HG02981 (cell line): ENCODE results near the gene CACNA1H.
"Not testable (repeated sequence)": the region's sequence is repeated elsewhere in the genome, so short reads cannot be mapped to it uniquely, and the experiment has no call there.

Source experiments
- ATAC-seq: cut with Tn5 transposase; IDR thresholded peaks from one replicate; pipeline ENCODE4 v1.9.1; 2021; ENCODE audit warnings: mild to moderate bottlenecking, moderate library complexity; ENCODE audit not compliant: unreplicated experiment

CACNA1H gene

DNA sequence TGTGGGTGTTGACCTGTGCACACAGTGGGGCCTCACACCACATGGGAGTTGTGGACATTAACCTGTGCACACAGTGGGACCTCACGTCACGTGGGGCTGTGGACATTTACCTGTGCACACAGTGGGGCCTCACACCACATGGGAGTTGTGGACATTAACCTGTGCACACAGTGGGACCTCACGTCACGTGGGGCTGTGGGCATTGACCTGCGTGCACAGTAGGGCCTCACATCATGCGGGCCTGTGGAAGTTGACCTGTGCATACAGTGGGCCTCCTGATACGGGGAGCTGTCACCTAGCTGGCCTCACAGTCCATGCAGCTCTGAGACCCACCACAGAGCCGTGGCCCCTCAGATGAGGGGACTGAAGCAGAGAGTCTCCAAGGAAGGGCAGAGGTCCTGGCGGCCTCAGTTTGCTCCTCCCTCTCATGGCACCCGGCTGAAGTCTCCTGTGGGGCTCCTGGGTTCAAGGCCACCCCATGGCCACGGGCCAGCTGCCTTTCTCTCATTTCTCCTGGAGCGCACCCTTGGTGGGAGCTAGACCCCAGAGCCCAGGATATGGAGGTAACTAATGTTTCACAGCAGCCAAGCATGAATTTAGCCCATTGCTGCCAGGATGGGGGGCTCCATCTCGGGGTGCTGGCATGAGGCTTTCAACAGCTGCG is 21.0 kb downstream of the CACNA1H start:
- ATAC-seq: no peak

DNA sequence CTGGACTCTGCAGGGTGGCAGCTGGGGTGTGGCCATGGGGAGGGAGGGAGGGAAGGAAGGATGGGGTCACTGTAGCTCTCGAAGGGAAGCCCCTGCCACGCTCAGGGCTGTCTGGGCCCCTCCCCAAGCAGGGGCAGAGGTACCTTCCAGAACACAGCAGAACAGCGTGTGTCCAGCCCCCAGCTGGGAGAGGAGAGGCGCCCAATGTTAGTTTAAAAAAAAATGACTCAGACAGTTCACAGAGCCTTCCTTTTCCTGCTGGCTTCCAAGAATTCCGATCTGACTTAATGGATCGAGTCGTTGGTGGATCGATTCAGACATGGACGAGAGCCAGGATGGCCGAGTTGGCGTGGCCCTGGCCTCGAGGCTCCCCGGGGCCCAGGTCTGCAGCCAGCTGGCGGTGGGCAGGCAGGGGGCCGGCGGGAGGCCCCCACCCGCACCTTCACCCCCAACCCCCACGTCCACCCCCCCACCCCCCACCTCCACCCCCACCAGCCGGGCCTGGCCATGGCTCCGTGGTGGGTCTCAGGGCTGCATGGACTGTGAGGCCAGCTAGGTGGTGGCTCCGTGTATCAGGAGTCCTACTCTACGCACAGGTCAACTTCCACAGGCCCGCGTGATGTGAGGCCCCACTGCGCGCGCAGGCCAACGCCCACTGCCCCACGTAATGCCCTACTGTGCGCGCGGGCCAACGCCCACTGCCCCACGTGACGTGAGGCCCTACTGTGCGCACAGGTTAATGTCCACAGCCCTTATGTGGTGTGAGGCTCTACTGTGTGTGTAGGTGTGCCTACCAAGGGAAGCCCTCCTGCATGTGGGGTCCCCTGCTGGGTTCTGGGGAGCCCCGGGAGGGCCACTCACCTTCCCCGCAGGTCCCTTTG is 21.8 kb downstream of the CACNA1H start:
- ATAC-seq: no peak

DNA sequence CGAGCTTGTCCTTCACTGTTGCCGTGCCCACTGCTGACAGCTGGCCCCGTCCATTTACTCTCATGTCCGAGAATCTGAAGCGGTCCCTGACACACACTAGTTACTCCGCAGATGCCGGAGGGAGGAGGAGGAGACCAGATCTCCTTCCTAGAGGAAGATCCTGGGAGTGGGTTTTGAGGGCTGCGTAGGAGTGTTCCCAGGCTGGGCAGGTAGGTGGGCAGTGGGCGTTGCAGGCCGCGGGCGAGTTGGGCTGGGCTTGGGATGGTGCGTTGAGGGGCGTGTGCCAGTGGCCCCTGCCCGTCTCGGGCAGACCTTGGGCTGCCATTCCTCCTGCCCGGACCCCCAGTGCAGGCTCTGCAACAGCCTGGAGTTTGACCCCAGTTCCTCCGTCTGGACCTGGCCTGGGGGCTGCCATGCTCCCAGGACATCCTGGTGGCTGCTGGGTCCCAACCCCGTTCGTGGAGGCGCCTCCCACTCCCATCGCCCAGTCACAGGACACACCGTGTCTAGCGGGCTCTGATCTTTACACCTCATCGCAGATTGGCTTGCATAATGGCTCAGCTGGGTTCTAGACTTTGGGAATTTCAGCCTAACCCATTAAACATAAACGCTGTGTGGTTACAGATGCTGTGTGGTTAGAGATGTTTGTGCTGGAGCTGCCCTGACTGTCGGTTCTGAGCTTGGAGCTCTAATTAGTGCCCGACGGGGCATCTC is 22.8 kb downstream of the CACNA1H start:
- ATAC-seq: no peak

- no peak for ATAC-seq
These were observed 23.5 kb downstream of the CACNA1H start for GRCh38 chr16:1176280-1176897.

GRCh38 chr16:1177053-1177452 is 24.1 kb downstream of the CACNA1H start:
- no peak for ATAC-seq

DNA sequence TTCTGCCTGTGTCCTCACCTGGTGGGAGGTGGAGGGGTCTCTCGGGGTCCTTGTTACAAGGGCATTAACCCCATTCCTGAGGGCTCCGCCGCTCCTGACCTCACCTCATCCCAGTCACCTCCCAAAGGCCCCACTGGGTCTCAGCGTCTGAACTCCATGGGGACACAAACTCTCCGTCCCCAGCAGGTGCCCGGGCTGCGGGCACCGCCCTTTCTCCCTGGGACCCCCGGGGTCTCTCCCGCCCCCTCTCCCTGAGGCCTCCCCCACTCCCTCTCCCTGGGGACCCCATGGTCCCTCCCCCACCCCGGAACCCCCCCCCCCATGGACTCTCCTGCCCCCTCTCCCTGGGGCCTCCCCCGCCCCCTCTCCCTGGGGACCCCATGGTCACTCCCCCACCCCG is 24.8 kb downstream of the CACNA1H start:
- no peak for ATAC-seq

- ATAC-seq: no peak
These were observed 25.5 kb downstream of the CACNA1H start for GRCh38 chr16:1178295-1178910.

DNA sequence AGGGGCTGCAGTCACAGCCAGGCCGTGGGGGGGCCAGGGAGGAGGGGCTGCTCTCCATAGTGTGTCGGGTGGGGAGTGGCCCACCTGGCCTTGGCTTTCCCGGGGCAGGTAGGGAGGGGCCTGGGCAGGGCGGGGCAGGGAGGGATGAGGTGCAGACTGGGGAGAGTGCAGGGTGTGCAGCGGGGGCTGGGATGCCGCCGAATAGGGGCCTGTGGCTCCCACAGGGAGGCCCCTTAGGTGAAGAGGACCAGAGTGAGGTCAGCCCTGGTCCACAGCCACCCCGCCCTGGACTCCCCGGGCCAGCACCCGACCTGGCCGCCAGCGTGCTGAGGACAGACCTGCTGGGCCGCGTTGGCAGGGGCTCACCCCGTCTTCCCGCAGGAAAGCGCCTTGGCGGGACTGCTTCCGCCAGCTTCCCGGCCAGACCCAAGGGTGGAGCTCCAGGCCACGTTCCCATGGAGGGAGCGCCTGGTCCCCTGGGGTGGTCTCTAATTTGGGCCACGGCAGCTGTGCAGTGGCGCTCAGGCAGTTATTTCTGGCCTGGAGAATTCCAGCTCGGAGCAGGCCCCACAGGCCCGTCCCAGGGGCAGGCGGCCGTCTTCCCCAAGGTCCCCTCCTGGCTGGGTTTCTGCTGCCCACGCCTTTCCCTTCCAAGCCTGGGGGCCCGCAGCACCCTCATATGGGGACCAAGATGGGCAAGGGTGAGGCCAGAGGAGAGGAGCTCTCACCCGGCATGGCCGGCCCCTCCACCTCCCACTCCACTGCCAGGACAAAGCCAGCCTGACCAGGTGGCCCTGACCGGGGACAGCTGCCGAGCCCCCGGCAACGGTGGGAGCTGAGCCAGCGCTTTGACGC is 27.9 kb downstream of the CACNA1H start:
- ATAC-seq: no peak

GRCh38 chr16:1181404-1182315 is 28.8 kb downstream of the CACNA1H start:
- ATAC-seq: no peak

DNA sequence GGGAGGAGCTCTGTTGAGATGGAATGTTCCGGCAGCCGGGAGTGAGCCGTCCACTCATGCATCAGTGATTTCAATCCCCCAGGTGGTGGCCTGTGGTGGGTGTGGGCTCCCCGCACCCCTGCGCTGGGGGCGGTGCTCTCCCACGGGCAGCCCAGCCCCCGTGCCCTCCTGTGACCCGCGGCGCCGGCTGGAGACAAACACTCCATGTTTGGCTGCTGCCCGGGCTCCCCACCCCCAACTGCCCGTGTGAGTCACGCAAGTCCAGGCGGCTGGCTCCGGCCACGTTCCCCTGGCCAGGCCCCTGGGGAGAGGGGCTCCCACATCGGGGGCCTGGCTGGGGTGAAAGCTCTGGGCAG is 29.4 kb downstream of the CACNA1H start:
- ATAC-seq: no peak

DNA sequence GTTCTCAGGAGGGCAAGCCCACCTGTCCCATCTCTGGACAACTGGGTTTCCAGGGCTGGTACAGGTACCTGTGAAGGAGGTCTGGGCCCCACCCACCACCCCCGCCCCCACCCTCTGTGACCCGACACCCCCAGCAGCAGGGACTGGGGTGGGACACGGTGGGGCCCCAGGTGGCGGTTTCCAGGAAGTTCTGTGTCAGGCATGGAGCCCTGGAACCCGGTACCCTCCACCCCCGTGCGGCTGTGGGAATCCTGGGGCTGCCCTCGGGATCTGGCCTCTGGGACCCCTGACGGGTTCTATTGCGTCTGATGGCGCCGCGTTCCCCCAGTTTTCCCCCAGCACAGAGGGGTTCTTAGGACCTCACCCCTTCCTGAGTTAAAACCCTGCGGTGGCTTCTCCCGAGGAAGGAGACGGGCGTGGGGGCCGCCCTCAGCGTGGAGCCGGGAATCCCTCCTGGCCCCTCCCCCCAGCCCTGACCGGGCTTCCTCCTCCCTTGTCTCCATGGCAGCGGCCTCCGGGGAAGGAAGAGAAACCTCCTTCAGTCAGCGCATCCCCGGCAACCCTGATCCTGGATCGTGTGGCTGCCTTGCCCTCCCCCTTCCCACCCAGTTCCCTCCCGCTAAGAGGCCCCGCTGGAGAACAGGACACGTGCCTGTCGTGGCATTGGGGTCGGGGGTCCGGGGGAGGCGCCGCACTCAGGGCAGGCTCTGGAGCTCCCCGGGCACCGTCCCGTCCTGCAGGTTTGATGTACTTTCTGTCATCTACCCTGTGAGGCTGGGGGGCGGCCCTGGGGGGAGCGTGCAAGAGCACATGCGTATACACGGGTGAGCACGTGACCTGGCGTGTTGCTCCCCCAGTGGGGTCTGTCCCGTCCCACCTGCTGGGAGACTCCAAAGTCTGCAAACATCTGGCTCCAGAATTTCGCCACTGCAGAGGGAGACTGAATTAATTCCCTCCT is 30.3 kb downstream of the CACNA1H start:
- no peak for ATAC-seq

DNA sequence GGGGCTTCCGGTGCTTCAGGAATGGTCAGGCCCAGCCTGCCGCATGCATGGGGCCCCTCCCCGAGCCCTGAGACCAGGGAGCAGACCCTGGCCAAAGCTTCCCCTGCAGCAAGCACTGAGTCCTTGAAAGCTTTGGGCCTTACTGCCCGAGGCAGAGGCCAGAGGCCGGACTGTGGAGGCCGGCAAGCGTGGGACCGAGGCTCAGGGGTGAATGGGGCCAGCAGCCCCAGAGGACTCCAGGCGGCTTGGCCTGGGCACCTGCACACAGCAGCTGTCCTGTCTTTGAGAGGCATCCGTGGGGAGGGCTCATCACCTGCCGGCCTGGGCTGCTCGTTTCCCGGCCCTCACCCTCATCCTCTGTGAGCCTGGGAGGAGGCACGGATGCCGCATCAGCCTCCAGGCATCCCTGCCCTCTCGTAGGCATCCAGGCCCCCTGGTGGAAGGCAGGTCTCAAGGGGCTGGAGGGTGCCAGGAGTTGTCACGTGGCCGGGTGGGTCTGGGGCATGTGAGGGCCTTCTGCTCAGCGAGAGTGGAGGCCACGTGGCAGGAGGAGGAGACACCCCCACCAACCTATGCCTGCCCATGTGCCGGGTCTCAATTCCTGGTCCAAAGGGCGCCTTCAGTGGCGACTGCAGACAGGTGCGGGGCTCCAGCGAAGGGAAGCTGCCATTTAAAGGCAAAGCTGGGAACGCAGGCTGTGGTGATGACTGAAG is 31.4 kb downstream of the CACNA1H start:
- no peak for ATAC-seq

GRCh38 chr16:1184980-1185379 is 32.1 kb downstream of the CACNA1H start:
- no peak for ATAC-seq

DNA sequence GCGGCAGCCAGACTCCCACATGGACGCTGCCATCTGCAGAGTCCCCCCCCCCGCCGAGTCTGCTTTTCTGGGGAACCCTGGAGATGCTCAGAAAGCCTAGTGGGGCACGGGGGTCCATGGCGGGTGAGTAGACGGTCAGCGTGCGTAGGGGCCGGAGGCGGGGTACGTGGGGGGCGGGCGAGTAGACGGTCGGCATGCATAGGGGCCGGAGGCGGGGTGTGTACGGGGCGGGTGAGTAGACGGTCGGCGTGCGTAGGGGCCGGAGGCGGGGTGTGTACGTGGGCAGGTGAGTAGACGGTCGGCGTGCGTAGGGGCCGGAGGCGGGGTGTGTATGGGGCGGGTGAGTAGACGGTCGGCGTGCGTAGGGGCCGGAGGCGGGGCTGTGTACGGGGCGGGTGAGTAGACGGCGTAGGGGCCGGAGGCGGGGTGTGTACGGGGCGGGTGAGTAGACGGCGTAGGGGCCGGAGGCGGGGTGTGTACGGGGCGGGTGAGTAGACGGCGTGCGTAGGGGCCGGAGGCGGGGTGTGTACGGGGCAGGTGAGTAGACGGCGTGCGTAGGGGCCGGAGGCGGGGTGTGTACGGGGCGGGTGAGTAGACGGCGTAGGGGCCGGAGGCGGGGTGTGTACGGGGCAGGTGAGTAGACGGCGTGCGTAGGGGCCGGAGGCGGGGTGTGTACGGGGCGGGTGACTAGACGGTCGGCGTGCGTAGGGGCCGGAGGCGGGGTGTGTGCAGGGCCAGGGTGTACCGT is 32.7 kb downstream of the CACNA1H start:
- ATAC-seq: not testable (repeated sequence)

GRCh38 chr16:1188432-1189189 is 35.7 kb downstream of the CACNA1H start:
- no peak for ATAC-seq

- no peak for ATAC-seq
These were observed 36.5 kb downstream of the CACNA1H start for GRCh38 chr16:1189455-1189854.
